ENCODE measurements around the gene ANO2.

The ANO2 gene

GRCh38 chr12:5881101-5881606 lies 63.9 kb downstream of the ANO2 start:
- no peak for TF ChIP-seq POLR2AphosphoS5 (IDR thresholded peaks at IDR 0.05; ENCODE audit: low read depth, low read length)
- no peak for TF ChIP-seq TAF1 (IDR thresholded peaks at IDR 0.05; ENCODE audit: borderline replicate concordance, insufficient read depth, low read length)
- TF ChIP-seq REST (IDR thresholded peaks at IDR 0.05; ENCODE audit: insufficient read depth in 1 of 2, low read depth in 2 of 2, low read length in 2 of 2), result no peak
- TF ChIP-seq SIN3A (IDR thresholded peaks at IDR 0.05; ENCODE audit: borderline replicate concordance, insufficient read depth, low read length), result no peak
- TF ChIP-seq FOXP2 (optimal IDR thresholded peaks at IDR 0.05; ENCODE audit: borderline replicate concordance, extremely low read depth, extremely low read length, insufficient read depth), result no peak

- TF ChIP-seq POLR2AphosphoS5 (IDR thresholded peaks at IDR 0.05; ENCODE audit: low read depth, low read length) (no peak), TAF1 (IDR thresholded peaks at IDR 0.05; ENCODE audit: borderline replicate concordance, insufficient read depth, low read length) (no peak), REST (IDR thresholded peaks at IDR 0.05; ENCODE audit: insufficient read depth in 1 of 2, low read depth in 2 of 2, low read length in 2 of 2) (no peak), SIN3A (IDR thresholded peaks at IDR 0.05; ENCODE audit: borderline replicate concordance, insufficient read depth, low read length) (no peak), FOXP2 (optimal IDR thresholded peaks at IDR 0.05; ENCODE audit: borderline replicate concordance, extremely low read depth, extremely low read length, insufficient read depth) (no peak)
Observed at GRCh38 chr12:5875851-5876250, 69.2 kb downstream of the ANO2 start.

DNA sequence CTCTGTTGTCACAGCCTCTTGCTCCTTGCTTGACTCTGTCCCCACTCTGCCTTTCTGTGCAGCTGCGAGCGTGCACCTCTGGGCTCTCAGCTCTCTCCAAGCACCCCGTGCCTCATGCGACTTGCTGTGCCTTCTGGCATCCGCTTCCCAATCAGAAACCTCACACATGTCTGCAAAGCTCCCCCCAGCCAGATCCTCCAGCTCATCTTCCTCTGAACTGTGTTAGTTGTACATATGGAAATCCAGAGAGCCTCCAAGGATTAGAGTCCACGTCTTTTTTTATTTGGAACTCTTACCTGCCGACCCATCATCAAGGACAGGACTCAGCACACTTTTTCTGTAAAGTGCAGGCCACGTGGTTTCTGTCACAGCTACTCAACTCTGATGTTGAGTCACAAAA lies 70.5 kb downstream of the ANO2 start:
- TF ChIP-seq FOXP2 (optimal IDR thresholded peaks at IDR 0.05; ENCODE audit: borderline replicate concordance, extremely low read depth, extremely low read length, insufficient read depth) (no peak), REST (IDR thresholded peaks at IDR 0.05; ENCODE audit: insufficient read depth in 1 of 2, low read depth in 2 of 2, low read length in 2 of 2) (no peak), POLR2AphosphoS5 (IDR thresholded peaks at IDR 0.05; ENCODE audit: low read depth, low read length) (no peak), TAF1 (IDR thresholded peaks at IDR 0.05; ENCODE audit: borderline replicate concordance, insufficient read depth, low read length) (no peak), SIN3A (IDR thresholded peaks at IDR 0.05; ENCODE audit: borderline replicate concordance, insufficient read depth, low read length) (no peak)

- TF ChIP-seq SIN3A (IDR thresholded peaks at IDR 0.05; ENCODE audit: borderline replicate concordance, insufficient read depth, low read length) (no peak), TAF1 (IDR thresholded peaks at IDR 0.05; ENCODE audit: borderline replicate concordance, insufficient read depth, low read length) (no peak), POLR2AphosphoS5 (IDR thresholded peaks at IDR 0.05; ENCODE audit: low read depth, low read length) (no peak), FOXP2 (optimal IDR thresholded peaks at IDR 0.05; ENCODE audit: borderline replicate concordance, extremely low read depth, extremely low read length, insufficient read depth) (no peak), REST (IDR thresholded peaks at IDR 0.05; ENCODE audit: insufficient read depth in 1 of 2, low read depth in 2 of 2, low read length in 2 of 2) (no peak)
Observed at GRCh38 chr12:5873281-5873919, 71.7 kb downstream of the ANO2 start.
